GM21619 (cell line): Measurements from ENCODE around the gene ZDHHC12.
A peak's percentile ranks its signal among the peaks of the same experiment; 100 is the strongest.

Experiments used
- ATAC-seq: cut with Tn5 transposase; IDR thresholded peaks from one replicate; pipeline ENCODE4 v1.9.1; 2021; ENCODE audit not compliant: unreplicated experiment

The ZDHHC12 gene

DNA sequence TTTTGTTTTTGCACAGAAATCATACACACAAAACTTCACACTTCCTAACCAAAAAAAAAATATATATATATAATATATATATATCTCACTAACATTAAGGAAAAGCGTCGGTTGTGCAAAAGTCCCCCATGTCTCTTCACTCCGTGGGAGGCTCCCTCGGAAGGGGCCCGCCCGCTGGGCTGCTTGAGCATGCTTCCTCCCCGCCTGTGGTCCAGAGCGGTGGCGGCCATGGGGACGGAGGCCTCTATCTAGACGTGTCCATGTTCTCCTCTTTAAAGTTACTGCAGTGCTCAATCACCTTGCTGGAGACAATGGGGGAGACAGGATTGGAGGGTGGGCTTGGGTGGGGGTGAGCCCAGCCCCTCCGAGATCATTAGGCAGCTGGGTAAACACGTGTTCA lies 7.2 kb upstream of the ZDHHC12 start:
- ATAC-seq, result no peak

DNA sequence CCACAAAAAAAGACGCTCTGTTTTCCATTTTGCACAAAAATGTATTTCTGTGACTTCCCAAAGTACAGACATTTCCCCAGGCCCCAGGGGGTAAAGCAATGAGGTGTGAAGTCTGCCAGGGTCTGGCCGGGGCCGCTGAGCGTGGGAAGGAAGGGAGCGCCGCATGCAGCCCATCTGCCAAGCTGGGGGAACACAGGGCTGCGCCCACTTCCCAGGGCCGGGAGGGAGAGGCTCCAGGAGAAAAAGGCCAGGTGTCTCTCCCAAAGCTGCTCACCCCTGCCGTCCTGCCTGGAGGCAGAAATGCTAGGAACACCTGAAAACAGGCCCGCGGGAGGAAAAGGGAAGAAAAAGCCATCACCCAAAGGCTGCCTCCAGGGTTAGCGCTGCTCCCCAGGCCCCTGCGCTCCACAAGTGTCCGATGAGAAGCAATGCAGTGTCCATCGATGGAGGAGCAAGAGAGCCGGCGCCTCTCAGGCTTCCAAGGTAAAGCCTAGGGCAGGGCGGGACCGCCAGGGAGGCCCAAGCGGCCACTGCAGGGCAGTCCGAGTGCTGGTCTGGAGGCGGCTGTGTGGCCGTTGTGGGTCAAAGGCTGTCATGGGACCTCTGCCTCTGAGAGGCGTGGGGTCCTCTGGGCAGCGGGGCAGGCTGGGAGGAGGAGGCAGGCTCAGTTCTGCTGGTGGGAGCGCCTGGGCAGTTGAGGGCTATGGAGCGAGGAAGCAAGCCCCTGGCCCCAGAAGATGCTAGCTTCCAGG lies 6.0 kb upstream of the ZDHHC12 start:
- no peak for ATAC-seq

DNA sequence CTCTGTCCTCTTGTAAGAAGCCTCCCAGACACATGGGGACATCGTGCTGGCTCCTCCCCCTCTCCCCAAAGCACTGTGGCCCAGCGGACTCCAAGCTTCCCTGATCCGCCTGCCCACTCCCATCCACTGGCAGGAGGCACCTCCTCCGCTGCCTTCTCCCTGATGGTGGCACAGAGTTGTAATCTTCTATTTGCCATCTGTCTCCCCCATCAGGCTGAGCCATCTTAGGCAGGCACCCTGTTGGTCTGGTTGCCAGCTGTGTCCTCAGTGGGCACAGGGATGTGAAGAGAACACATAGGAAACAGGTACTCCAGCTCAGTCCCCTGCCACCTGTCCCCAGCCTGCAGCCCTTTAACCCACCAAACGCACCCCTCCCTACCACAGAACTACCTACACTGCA lies 5.4 kb upstream of the ZDHHC12 start:
- ATAC-seq, result no peak

DNA sequence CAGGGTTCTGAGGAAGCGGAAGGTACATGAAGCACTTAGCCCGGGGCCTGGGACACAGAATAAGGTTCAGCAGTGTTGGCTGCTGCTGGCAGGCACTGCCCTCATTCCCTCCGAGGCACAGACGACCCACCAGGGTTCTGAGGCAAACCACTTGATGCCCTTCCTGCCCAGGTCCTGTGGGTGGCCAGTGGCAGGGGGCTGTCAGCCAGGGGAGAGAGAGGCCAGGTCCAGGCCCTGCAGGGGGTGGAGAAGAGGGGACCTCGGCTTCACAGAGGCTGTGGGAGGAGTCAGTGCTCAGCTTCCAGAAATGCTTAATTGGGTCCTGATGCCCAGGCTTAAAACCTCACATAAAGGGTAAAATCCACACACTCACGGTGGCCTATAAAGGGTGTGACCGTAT lies 4.4 kb upstream of the ZDHHC12 start:
- no peak for ATAC-seq

DNA sequence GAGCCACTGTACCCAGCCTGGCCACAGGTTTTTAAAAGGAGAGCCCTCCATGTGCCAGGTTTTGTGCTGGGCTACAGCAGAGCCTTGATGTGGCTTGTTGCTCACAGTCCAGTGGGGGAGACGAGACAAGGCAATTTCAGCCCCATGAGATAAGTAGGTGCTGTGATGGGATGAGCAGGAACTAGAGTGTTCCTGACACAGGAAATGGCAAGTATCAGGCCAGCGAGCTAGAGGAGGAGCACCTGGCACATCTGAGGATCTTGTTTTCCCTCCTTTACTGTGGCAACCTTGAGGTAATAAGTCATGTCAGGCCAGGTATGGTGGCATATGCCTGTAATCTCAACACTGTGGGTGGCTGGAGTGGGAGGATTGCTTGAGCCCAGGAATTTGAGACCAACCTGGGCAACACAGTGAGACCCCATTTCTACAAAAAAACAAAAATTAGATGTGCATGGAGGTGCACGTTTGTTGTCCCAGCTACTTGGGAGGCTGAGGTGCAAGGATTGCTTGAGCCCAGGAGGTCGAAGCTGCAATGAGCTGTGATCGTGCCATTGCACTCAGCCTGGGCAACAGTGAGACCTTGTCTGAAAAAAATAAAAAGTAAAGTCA lies 3.8 kb upstream of the ZDHHC12 start:
- ATAC-seq, result no peak

DNA sequence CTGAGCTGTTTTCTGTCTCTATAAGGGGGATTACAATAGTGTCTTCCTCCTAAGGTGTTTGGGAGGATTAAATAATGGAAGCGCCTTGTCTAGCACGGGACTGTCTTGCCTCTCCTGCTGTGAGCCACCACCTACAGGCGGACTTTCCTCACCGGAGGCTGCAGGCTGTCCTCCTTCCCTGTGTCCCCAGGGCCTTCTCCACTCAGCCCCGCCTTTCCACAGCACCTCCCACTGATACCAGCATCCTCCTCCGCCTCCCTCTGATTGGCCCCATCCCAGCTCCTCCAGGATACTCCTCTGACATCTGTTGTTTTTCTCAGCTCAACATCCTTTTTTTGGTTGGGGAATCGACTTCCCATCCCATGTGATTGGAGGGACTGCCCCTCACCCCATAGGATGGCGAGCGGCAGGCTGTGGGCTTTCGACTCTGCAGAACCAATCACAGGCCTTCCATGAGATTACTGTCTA lies 851 bp upstream of the ZDHHC12 start:
- peak; percentile 20 for ATAC-seq

DNA sequence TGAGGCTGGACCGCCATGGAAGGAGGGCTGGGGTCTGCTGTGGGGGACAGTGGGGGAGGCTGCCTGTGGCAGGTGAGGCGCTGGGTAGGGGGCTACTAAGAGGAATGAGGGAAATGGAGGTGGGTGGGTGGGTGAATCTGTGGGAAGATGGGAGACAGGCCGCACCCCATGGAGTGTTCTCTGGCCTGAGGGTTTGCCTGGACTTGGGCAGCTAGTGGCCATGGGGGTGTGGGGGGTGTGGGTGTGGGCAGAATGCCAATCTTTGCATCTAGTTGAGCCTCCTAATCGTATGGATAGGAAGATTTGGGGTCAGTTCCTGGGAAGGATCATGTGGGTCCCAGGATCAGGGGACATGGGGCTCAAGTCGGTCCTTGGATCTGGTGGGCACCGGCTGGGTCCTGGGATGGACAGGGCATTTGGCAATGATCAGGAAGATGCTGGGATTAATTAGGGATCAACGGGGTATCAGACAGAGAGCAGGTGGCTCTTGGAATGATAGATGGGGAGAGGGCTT lies 518 bp downstream of the ZDHHC12 start:
- ATAC-seq, result peak; percentile 1

DNA sequence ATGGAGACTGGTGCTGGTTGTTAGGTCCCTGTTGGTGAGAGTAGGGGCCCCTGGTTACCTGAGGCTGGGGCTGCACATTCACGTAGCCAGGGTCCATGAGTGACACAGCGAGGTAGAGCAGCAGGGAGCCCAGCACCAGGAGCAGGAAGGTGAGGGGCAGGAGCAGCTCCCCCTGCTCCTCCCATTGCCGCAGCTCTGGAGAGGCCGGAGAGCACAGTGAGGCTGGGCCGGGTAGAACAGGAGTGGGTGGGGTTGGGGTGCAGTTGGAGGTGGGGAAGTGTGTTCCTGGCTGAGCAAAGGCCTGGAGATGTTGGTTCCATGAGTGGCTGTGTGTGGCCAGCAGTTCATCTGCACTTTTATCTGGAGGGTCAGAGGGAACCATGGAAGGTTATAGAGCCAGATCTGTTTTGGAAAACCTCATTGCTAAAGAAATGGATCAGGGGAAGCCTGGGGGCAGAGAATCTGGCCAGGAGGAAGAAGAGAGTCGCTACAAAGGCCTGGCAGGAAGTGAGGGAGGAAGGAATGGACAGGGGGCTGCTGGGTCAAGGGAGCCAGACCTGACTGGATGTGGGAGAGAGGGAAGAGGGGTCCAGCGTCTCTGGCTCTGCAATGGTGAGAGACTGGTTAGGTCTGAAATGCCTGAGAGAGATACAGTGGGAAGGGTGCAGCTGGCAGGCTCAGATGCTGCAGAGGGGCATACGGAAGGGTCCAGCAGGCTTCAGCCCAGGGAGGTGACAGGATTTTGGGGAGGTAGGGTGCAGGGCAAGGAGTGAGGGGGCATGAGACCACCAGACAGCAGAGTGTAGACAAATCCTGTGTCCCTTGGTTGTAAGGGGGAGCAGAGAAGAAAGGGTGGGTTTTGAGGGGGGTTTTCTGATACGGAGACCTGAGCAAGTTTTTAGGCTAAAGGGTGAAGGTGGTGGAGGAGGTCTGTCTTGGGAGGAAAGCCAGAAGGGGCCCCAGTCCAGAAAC lies 1.3 kb downstream of the ZDHHC12 start:
- ATAC-seq, result no peak

DNA sequence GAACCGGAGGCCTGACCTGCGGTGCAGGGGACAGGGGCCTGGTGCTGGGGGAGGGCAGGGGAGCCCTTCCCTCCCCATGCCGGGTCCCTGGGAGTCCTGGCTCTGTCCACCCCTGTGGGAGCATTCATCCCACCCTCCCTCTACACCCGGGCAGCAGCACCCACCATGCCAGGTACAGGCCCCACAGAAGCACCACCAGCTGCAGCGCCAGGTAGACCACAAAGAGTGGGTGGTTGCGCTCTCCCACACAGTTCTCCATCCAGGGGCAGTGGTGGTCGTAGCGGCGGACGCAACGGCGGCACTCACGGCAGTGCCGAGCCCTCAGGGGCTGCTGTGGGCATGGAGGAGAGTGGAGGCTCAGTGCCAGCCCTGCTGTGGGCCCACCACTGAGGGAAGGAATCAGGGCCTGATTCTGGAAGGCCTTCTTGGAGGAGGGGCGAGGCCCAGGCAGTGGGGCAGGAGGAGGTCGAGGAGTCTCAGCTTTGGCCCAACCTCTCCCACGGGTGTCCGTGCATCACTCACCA lies 2.4 kb downstream of the ZDHHC12 start:
- ATAC-seq, result no peak

DNA sequence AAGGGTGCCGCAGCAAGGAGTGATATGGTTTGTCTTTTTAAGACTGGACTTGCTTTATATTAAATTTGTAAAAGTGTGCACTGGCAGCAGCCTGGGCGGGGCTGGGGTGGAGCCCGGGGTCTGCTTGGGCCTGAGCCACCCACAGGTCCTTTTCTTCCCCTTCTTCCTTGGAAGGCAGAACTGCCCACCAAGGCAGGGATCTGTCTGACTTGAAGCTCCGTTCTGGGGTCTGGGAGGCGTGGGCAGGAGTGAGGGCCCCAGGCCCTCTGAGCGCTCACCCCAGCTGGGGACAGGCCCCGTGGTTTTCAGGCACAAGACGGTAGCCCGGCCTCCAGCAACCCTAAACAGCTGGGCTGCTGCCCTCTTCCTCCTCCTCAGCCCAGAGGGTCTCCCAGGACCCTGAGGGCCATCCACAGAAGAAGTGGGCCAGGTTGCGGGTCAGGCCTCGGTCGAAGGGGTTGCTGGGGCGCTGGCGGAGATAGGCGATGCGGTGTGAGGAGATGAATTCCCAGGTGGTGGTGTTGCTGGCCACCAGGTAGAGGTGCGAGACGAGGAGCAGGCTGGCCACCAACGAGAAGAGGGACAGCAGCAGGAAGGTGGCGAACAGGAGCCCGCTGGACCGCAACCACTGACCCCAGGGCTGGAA lies 3.0 kb downstream of the ZDHHC12 start:
- no peak for ATAC-seq

DNA sequence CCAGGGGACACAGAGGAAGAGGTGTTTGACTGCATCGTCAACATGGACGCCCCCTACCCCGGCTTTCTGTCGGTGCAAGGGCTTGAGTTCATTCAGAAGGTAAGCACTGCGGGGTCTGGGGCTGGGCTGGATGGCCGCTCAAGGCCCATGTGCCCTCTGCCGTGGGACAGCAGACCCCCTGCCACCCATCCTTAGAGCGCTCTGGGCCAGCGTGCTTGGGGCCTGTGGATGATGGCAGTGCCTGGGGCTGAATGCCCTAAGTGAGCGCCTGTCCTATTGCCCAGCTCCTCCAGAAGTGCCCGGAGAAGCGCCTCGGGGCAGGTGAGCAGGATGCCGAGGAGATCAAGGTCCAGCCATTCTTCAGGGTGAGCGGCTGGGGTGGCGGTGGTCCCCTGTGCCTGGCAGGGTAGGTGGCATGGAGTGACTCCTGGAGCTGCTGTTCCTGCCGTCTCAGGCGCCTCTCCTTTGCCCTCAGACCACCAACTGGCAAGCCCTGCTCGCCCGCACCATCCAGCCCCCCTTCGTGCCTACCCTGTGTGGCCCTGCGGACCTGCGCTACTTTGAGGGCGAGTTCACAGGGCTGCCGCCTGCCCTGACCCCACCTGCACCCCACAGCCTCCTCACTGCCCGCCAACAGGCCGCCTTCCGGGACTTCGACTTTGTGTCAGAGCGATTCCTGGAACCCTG lies 3.9 kb downstream of the ZDHHC12 start:
- no peak for ATAC-seq

DNA sequence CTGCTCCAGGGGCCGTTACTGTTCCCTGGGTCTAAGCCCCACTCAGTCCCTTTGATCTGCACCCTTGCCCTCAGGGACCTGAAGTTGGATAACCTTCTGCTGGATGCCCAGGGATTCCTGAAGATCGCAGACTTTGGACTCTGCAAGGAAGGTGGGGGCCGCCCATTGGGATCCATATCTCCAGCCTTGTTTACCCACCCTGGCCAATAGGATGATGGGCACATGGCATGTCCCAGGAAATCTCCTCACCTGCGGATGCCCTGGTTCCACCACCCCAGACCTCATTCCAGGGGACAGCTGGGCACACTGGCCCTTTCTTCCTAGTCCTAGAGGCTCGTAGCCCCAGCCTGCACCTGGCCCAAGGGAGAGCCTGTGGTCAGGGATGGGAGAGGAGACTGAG lies 5.5 kb downstream of the ZDHHC12 start:
- ATAC-seq, result no peak

DNA sequence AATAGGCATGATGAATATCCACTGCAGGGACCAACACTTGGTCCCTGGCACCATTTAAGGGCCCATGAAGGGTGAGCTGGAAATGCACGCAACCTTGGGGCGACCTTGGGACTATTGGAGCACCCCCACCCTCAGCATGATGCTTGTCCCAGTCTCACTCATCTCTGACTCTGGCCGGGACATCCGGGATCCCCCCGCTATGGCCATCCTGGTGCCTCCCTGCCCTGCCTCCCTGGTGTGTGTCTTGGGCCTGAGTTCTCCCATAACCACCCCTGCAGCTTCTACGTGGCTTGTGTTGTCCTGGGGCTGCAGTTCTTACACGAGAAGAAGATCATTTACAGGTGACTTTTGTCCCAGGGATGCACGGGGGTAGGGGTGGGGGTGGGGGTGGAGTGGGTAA lies 5.9 kb downstream of the ZDHHC12 start:
- ATAC-seq, result no peak

DNA sequence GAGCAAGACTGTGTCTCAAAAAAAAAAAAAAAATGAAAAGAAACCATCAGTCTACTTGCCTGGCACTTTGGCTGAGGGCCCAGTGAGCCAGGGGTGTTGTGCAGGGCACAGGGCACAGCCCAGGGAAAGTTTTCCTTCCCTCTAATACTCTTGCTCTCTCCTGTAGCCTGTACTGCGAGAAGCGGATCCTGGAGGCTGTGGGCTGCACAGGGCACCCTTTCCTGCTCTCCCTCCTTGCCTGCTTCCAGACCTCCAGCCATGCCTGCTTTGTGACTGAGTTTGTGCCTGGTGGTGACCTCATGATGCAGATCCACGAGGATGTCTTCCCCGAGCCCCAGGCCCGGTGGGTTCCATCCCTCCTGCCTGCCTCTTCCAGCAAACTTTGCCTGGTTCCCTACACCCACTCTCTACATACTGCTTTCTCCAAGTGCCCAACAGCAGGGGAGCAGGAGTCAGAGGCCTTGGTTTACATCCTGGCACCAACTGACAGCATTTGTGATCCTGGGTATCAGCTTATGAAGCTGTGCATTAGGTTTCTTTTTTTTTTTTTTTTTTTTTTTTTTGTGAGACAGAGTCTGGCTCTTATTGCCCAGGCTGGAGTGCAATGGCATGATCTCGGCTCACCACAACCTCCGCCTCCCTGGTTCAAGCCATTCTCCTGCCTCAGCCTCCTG lies 7.2 kb downstream of the ZDHHC12 start:
- no peak for ATAC-seq

DNA sequence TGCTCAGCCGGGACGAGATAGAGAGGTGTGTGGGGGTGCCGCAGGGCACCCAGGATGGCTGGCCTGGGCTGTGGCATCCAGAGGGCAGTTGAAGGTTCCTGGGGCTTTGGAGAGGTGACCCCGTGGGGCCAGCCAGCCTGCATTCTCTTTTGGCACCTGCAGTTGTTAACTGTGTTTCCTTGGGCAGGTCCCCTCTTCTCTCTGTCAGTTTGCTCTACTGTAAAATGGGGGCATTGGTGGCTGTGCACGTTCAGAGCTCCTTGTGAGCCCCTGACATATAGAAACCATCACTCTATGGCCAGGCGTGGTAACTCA lies 8.5 kb downstream of the ZDHHC12 start:
- ATAC-seq, result no peak

DNA sequence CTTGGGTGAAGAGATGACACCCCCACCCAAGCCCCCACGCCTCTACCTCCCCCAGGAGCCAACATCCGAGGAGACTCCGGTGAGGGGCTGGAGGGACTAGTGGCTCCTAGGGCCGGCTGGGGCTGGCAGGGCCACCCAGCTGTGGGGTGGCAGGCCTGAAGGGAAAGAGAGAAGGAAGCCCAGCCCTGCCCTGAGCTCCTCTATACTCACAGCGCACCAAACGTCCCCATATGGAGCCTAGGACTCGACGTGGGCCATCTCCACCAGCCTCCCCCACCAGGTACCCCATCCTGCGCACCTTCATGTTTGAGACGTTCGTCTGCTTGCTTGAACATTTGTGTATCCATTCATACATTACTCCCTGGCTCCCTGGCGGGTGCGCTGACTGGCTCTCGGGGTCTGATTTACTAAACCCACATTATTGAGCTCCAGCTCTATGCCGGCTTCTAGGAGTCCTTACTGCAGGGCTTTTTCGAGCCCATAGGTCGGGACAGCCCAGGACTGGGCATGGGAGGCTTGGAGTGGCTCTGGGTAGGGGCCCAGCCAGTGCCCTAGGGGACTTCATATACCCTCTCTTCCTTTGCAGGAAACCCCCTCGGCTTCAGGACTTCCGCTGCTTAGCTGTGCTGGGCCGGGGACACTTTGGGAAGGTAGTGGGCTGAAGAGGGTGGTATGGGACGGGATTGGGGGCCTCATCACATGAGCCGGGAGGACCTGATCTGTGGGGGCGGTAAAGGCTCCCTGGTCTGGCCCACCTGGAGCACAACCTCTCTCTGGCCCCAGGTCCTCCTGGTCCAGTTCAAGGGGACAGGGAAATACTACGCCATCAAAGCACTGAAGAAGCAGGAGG lies 9.1 kb downstream of the ZDHHC12 start:
- ATAC-seq, result no peak

DNA sequence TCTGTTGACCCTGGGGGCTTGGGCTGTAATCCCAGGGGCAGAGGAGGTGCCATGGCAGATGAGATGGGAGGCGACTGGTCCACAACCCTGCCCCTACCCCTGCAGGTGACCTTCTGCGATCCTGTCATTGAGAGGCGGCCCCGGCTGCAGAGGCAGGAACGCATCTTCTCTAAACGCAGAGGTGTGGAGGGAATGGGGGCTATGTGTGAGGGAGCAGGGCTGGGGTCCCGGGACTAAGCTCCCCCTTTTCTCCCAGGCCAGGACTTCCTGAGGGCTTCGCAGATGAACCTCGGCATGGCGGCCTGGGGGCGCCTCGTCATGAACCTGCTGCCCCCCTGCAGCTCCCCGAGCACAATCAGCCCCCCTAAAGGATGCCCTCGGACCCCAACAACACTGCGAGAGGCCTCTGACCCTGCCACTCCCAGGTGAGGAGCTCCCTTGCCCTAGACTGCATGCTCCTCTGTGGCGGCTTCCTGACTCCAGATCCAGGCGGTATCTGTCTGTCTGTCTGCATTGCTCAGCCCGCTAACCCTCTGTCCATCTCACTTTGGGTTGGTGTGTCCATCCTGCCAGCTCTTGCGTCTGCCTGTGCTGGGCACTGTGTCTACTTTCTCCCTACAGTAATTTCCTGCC lies 9.9 kb downstream of the ZDHHC12 start:
- ATAC-seq, result no peak

DNA sequence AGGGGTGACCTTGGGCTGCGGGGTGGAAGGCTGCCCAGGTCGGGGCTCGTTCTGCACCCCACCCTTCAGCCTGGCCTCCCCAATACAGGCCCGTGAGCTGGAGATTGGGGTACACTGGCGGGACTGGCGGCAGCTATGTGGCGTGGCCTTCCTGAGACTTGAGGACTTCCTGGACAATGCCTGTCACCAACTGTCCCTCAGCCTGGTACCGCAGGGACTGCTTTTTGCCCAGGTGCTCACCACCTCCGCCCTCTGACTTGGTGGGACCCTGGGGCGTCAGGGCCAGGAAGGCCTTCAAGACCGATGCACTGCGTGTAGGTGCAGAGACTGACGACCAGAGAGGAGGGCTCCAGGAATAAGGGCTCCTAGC lies 10.5 kb downstream of the ZDHHC12 start:
- no peak for ATAC-seq
